UCSD-AML1 (cell line): ENCODE measurements around the gene NELFCD.
"Not testable (repeated sequence)": the region's sequence is repeated elsewhere in the genome, so short reads cannot be mapped to it uniquely, and the experiment has no call there.

ENCODE experiments used
- DNase-seq: peaks from one replicate; lab custom pipeline; 2025; ENCODE audit not compliant: unreplicated experiment; lab: John Stamatoyannopoulos, UW

NELFCD gene

DNA sequence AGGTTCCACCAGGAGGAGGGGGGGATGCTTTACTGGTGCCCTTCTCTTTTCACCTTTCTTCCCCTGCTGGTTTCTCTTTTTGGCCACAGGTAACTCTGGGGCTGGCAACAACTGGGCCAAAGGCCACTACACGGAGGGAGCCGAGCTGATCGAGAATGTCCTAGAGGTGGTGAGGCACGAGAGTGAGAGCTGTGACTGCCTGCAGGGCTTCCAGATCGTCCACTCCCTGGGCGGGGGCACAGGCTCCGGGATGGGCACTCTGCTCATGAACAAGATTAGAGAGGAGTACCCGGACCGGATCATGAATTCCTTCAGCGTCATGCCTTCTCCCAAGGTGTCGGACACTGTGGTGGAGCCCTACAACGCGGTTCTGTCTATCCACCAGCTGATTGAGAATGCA is 42.6 kb downstream of the NELFCD start:
- no peak for DNase-seq

DNA sequence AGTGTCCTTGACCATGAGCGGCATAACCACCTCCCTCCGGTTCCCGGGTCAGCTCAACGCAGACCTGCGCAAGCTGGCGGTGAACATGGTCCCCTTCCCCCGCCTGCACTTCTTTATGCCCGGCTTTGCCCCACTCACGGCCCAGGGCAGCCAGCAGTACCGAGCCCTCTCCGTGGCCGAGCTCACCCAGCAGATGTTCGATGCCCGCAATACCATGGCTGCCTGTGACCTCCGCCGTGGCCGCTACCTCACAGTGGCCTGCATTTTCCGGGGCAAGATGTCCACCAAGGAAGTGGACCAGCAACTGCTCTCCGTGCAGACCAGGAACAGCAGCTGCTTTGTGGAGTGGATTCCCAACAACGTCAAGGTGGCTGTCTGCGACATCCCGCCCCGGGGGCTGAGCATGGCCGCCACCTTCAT is 43.1 kb downstream of the NELFCD start:
- no peak for DNase-seq

DNA sequence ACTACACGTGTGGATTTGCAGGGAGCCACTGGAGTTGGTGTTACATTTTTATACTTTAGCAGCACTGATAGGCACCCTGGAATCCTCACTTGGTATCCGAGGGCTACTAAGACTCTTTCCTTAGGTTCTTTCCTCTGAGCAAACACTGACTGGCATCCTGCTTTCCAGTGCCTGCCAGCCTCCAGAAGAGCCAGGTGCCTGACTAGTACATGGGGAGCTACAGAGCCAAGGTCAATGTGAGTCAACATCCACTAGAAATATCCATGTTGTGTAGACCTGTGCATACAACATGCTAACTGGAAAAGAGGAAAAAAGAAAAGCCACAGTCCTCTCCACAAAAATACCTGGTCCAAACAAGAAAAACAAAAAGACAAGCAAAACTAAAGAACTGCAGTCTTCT is 44.0 kb downstream of the NELFCD start:
- no peak for DNase-seq

DNA sequence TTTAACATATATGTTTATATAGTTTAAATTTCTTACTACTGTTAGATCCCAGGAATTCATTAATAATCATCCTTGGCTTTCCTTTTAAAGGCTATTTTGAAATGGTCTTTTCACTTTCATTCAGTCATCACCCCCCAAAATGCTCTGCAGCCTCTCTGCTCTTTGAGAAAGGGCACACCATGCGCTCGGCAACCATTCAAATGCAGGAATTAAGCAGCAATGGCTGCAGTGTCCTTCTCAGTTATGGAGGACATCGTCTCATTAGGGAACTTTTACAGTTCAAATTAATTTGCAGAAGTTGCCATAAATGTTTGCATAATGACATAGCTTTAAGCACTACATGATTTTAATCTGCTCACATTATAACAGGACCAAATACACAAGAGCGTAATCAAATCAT is 44.5 kb downstream of the NELFCD start:
- no peak for DNase-seq

DNA sequence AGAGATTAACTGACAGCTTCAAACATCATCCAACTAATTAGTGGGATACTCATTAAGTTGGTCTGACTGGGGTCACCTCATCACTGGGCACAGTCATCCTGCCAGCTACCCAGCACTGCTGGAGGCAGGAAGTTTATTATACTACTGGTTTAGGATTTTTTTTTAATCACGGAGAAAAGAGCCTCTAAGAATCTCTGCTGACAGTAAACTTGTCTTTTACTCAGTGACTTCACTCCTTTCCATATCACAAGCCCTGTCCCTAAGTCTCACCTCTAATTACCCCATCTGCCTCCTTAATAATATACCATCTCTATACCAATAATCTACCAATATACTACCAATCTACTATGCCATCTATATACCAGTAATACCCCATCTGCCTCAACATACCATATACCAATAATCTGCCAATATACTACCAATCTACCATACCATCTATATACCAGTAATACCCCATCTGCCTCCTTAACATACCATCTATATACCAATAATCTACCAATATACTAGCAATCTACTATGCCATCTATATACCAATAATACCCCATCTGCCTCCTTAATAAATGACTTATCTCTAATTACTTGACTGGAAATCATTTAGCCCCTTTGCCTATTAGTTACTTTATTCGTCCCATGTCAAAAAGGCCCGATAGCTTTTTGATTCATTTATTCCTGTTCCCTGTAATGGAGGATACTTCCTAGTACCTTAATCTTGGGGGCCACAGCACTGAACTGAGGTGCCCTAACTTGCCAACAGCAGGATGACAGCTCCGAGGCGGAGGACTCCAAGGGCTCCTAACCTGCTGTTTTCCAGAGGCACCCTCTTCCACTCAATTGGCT is 46.1 kb downstream of the NELFCD start:
- no peak for DNase-seq

DNA sequence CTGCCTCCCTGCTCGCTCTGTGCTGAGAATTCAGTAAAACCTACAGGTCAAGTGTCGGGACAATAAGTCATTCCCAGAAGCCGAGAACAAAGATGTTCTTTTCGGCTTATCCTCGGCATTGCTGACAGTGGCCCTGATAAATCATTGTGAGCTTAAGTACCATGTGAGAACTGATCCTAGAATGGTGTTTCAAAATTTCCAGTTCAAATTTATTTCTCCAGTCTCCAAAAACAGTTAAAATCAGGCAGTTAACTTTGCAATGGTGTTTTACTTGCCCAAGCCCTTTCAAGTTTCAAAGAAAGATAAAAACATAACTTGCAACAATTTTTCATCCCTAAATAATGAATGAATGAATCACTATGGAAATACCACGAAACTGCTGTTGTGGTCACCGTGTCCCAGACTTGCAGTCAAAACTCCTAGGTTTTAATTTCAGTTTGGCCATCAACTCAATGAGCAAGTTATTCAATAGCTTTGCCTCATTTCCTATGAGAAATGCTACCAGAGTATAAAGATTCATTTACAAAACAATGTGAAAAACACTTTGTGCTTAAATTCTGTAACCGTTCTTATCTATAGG is 46.8 kb downstream of the NELFCD start:
- no peak for DNase-seq

DNA sequence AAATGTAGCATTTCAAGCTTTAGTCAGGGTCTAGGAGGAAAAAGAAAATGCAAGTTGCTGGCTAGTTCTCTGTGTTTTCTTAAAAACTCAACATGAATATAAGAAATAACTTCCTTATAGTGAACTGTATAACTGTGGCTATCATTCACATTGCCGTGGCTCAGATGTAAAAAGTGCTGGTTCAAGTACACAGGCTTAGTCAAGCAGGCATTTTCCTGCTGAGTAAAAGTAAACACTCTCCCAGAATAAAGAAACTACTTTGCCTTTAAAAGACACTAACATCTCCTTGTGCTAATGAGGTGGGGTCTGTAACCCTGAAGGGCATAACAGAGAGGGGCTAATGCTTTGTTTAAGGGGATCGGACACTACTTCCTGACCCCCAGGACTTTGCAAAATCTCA is 47.8 kb downstream of the NELFCD start:
- DNase-seq: no peak

DNA sequence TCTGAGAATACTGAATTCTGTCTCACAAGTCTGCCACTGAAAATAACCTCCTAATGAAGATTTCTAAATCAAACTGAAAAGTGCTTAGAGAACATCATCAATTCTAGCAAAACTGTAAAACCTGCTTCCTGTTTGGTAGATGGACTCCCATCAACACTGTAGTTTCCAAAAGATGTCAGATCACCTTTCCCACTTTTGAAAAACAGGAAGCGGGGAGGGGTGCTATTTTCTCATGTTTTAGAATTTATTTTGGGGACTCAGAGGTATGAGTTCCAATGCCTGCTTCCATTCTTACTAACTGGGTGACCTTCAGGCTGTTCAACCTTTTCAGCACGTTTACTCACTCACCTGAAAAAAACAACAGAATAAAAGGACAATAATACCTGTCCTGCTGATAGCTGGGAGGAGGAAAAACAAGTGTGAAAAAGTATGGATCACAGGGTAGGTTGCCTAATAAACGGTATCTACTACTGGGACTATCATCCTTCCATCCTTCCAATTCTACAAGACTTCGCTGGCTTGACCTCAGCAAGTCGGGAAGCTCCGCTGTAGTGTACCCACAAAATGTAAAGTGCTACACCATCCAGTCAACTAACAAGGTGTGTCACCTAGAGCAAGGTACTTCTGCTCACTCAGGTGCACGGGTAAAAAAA is 50.0 kb downstream of the NELFCD start:
- no peak for DNase-seq

DNA sequence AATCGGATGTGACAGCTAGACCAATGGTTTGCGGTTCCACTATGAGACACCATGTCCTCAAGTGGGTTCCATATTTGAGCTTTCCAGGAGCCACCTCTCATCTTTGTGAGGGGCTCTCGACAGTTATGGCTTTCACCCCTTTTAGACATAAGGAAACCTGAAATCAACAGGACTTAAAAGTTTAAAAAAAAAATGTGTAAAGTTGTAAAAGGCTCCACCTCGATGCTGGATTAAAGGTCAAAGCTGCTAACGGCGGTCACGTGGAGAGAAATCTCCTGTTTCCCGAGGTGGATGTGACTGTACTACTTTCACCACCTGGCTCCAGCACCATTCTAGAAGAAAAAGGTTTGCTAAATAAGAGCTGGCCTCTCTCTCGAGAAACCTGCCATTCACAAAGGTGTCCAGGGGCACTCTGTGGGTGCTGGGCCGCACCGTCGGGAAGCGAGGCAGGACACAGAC is 50.5 kb downstream of the NELFCD start:
- DNase-seq: no peak

DNA sequence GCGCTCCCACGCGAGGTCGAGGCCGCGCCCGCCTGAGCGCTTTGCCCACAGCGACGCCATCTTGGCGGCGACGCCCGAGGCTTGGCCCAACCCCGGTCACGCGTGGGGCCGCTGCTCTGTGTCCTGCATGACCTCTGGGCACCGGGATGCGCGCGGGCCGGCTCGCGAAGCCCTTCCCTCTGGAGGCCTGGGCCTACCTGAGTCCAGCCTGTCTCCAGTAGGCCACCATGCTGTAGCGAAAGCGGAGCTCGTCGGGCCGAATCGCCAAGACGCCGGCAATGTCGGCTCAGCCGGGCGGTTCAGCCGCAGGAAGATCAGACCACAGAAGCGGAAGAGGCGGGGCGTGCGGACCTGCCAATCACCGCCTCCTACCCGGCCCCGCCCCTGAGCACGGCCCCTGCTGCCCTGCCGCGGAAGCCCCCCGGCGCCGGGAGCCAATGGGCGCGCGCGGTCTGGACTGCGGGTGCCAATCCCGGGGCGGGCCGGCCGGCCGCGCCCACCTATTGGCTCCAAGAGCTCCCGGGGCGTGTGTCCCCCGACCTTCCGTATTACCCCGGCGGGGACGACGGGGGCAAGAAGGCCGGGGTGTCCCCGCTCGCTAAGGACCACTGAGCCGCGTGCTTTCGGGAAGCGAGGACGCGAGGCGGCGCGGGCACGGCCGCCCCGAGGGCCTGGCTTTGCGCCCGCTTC is 51.1 kb downstream of the NELFCD start, which contains the start of gene ATP5F1E:
Gene ATP5F1E (minus strand): TSS at position 313 of the 690 bp plus-strand sequence. CDS start 84 bp downstream, at position 229.
- DNase-seq: peak; percentile 98

DNA sequence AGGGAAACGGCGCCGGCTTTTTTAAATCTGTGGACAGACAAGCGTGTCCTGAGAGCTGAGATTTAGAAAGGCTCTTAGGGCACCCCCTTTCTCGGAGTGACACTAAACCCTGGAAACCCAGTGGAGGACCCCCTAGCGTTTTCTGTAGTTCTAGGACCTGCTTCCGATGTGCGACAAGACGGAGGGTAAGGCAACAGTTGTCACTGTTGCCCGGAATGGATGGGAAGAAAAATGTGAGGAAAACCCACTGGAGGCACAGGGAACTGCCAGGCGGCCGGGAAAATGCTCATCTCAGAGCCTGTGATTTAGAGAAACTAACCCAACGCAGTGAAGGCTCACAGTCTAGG is 51.6 kb downstream of the NELFCD start:
- no peak for DNase-seq

DNA sequence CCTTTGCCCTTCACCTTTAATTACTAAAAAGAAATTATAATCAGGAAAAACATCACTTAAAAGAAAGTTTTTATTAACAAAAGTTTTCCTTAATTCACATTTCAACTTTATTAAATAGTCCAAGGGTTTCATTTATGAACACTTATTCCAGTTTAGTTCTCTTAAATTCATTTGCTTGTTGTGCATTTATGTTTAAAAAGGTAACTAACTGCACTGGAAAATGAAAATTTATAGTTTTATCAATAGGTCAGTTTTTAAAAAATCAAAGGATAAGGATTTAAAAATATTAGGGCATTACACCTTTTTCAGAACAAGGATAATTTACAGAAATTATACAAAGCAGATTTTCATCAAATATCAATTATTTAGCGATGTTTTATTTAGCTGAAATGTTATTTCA is 52.0 kb downstream of the NELFCD start:
- no peak for DNase-seq

DNA sequence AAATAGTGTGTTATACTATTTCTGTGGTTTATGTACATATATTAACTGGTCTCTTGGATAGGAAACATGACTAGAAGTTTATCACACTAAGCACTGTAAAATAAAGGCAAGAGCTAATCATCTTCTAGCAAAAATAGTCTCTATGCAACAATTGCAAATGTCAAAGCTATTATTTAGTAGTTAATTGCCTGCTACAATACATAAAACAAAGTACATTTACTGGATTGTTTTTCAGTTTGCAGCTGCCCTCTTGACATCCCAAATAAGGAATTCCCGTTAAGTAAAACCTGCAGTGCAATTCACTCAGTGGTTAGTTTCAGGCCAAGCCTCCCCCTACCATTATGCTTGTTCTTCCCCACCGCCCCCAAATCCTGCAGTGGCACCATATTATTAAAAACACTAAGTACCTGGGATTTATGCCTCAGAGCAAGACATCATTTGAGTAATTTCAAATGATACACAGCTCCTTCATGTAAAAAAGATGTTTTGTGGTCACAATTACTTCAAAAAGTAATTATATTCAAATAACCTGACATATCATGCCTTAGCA is 52.6 kb downstream of the NELFCD start:
- no peak for DNase-seq

DNA sequence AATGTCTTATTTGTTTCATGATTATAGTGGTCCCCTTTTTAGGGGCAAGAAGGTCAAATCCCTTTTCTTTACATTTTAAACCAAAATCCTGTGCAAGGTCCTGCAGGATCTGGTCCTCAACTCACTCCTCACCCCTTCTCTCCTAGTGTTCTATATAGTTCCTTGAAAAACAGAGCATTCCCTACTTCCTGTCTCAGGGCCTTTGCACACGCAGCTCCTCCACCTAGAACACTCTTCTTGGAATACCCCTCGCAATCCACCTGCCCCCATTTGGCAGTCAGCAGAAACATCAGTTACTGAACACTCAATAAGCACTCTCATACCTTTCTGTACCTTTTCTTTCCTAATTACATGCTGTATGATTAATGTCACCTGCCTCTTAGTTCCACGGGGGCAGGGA is 54.3 kb downstream of the NELFCD start:
- no peak for DNase-seq

DNA sequence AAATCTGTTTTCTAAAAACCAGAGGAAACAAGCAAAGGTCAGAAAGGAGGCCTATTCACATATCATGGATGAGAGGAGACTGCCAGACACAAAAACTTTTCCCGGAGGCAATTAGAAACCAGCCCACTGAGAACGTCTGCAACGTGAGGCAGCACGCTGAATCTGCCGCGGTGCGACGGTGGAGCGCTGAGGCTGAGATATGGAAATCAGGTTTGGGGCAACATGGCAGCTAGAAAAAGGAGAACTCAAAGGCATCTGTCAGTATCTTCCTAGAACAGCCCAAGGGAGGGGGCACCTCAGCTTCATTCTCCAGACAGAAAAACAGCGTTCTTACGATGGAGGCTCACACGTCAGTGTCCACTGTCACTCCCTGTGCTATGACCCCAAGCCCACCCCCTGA is 56.3 kb downstream of the NELFCD start:
- DNase-seq: no peak

DNA sequence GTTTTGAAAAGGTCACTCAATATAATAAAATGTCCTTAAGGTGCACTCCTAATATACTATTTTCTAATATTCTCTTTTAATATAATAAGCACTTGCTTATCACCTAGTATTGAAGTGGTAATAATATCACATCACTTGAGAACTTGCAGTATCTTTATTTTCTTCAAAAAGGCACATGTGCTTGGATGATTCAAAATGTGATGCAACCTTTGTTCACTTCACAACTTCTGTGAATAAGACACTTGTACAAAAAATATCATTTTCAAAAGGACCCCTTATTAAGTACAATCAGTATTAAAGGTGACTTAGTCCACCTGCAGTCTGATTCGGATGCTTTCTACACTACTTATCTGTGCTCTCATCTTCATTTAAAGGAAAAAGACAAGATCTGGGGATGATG is 58.2 kb downstream of the NELFCD start:
- no peak for DNase-seq

DNA sequence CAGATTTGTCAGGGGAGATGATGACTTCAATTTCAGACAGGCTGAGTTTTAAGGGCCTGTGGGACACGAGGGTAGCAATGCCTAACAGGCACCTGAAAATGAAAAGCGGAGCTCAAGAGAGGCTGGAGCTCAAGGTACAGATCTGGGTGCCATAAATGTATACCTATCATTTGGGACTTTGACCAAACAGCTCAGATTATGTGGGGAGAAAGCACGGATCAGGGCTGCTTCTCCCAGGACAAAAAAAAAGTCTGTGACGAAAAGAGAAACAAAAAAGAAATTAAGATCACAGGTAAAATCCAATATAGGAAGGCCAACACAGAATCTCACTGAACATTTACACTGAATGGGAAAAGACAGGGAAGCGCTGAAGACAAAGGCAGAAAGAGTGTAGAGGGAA is 59.6 kb downstream of the NELFCD start:
- no peak for DNase-seq

DNA sequence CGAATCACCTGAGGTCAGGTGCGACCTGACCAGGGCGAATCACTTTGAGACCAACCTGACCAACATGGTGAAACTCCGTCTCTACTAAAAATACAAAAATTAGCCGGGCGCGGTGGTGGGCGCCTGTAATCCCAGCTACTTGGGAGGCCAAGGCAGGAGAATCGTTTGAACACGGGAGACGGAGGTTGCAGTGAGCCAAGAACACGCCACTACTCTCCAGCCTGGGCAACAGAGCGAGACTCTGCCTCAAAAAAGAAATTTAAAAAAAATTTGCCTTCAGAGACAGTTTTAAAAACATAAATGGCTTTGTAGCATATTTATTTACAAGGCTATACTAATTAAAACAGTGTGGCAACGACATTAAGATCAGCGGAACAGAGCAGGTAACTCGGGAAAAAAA is 60.4 kb downstream of the NELFCD start:
- DNase-seq: not testable (repeated sequence)

DNA sequence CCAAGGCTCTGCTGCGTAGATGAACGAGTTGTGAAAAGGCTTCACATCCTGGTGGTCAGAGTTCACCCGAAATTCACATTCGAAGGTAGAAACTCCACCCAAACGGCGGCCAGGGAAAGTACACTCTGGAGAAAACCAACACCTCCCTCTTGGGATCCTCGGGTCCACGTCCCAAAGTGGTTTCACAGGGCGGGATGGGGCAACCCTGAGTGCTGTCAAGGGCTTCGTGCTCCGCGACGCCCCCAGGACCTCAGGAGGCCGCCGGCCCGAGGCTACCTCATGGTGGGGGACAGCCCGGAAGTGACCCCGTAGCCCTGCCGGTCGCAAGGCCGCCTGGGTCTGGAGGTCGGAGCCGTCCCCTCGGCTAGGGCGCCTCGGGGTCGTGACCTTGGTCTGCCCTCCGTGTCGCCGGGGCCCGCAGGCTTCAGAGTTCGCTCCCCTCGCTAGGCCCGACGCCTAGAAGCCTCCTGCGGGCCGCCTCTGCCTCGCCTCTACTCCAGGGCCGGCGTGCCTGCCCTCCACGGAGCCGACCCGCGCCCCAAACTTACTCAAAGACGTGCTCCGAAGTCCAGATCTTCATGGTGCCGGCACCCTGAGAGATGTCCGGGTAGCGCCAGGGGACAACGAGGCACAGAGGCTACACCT is 61.2 kb downstream of the NELFCD start, which contains the start of gene PRELID3B:
Gene PRELID3B (minus strand): TSS at position 636 of the 645 bp plus-strand sequence. CDS start 56 bp downstream, at position 580.
- DNase-seq: no peak

DNA sequence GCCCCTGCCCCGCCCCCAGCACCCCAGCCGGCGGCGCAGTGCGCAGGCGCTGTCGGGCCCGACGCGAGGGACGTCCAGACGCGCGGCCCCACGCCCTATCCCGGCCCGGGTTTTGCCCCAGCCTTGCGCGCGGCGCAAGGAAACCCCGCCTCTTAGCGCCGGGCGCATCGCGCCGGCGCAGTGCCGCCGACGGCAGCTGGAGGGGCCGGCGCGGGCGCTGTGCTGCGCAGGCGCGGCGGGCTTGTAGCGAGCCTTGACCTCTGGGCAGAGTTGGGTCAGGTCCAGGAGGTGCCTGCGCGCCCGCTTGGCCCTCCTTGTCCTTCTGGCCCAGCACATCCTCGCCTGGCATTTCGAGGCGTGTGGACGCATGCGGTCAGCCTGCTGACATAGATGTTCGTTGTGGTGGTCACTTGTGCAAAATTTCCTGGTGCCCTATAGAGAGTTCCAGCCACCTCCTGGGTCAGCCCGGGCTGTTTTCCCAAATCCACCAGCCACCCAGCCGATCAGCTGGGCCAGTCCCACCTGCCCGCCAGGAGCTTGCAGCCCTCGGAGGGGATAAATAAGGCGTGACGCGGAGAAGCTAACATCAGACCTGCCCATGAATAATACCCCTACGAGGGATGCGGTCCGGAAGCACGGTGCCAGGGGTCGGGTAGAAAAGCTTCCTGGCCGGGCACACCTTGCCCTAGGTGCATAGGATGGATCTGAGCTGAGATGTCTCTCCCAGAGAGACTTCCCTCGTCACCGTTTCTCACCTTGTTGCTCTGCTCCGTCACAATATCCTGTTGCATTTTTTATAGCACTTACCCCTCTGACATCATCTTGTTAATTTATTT is 62.0 kb downstream of the NELFCD start:
- peak; percentile 97 for DNase-seq
